ENCODE measurements around the gene SLC16A9.

- no peak for TF ChIP-seq CTCF (conservative IDR thresholded peaks at IDR 0.05)
- no peak for TF ChIP-seq ZFX (IDR thresholded peaks at IDR 0.05)
Observed at GRCh38 chr10:59649606-59650346, 59.9 kb downstream of the SLC16A9 start.

All from C4-2B (cell line).